HEK293 (cell line): ENCODE results near the gene TICRR.

Source experiments
- CTCF ChIA-PET: fragments of 350-600 bp; formaldehyde crosslinking; extraction: SDS; loops from one replicate; lab custom pipeline; 2021; ENCODE audit warnings: antibody characterized with exemption; lab: Yijun Ruan, JAX
- POLR2A ChIA-PET: fragments of 300-600 bp; formaldehyde crosslinking; extraction: SDS; loops from one replicate; lab custom pipeline; 2020; ENCODE audit warnings: antibody characterized with exemption, inconsistent platforms; lab: Yijun Ruan, JAX
- H3K27ac ChIP-seq: fragments of 200-500 bp; sonication (Bioruptor generic); 2 replicates; pipeline ENCODE4 v1.5.1; 2014; ENCODE audit warnings: low read depth, low read length, control low read depth, inconsistent platforms; ENCODE audit errors: extremely low read depth
- H3K36me3 ChIP-seq, 2 experiments: fragments of 200-500 bp in 1 of 2; sonication (Bioruptor generic) in 1 of 2; 1 replicate in 1 of 2; 2 replicates in 1 of 2; pipeline ENCODE4 v1.5.1; 2014 to 2017; ENCODE audit warnings: inconsistent platforms in 2 of 2, low read length in 2 of 2; ENCODE audit not compliant: control insufficient read depth in 2 of 2, insufficient read depth in 1 of 2
- H3K4me1 ChIP-seq: fragments of 200-500 bp; sonication (Bioruptor generic); 2 replicates; pipeline ENCODE4 v1.5.1; 2014; ENCODE audit warnings: mild to moderate bottlenecking, low read length, inconsistent platforms; ENCODE audit not compliant: control insufficient read depth, insufficient read depth
- H3K4me3 ChIP-seq: 2 replicates; pipeline ENCODE4 v1.5.1; 2011; ENCODE audit warnings: low read depth, mild to moderate bottlenecking, control low read depth, low read length, moderate library complexity
- H3K9me3 ChIP-seq: fragments of 200-500 bp; sonication (Bioruptor generic); 2 replicates; pipeline ENCODE4 v1.5.1; 2014; ENCODE audit warnings: low read depth, low read length, inconsistent platforms; ENCODE audit not compliant: control insufficient read depth, insufficient read depth
- KLF9 ChIP-seq: fragments of 450-650 bp; formaldehyde crosslinking; IDR thresholded peaks from 2 replicates; pipeline ENCODE4 v1.5.1; 2016; ENCODE audit warnings: missing biosample characterization, missing genetic modification characterization, low read depth
- OVOL3 ChIP-seq: fragments of 450-650 bp; formaldehyde crosslinking; IDR thresholded peaks from 2 replicates; pipeline ENCODE4 v1.5.1; 2016; ENCODE audit warnings: missing biosample characterization, missing genetic modification characterization
- PRDM2 ChIP-seq: fragments of 450-650 bp; formaldehyde crosslinking; IDR thresholded peaks from 2 replicates; pipeline ENCODE4 v1.5.1; 2016; ENCODE audit warnings: missing biosample characterization, missing genetic modification characterization, borderline replicate concordance
- ZNF174 ChIP-seq: fragments of 450-650 bp; formaldehyde crosslinking; IDR thresholded peaks from 2 replicates; pipeline ENCODE4 v1.5.0; 2017; ENCODE audit warnings: missing biosample characterization, mild to moderate bottlenecking, missing genetic modification characterization
- ZNF184 ChIP-seq: fragments of 450-650 bp; IDR thresholded peaks from 2 replicates; pipeline ENCODE4 v1.5.1; 2018; ENCODE audit warnings: missing biosample characterization, mild to moderate bottlenecking, missing genetic modification characterization
- ZNF366 ChIP-seq: fragments of 450-650 bp; formaldehyde crosslinking; conservative IDR thresholded peaks from 2 replicates; pipeline ENCODE4 v1.5.1; 2016; ENCODE audit warnings: missing biosample characterization, missing genetic modification characterization
- ZNF391 ChIP-seq: fragments of 450-650 bp; formaldehyde crosslinking; IDR thresholded peaks from 2 replicates; pipeline ENCODE4 v1.5.1; 2016; ENCODE audit warnings: low read depth, missing biosample characterization, missing genetic modification characterization, borderline replicate concordance
- ZNF513 ChIP-seq: fragments of 450-650 bp; IDR thresholded peaks from 2 replicates; pipeline ENCODE4 v1.5.1; 2018; ENCODE audit warnings: missing biosample characterization, missing genetic modification characterization
- ZNF600 ChIP-seq: fragments of 450-650 bp; formaldehyde crosslinking; IDR thresholded peaks from 2 replicates; pipeline ENCODE4 v1.5.1; 2016; ENCODE audit warnings: missing biosample characterization, missing genetic modification characterization
- ZNF610 ChIP-seq: fragments of 450-650 bp; formaldehyde crosslinking; IDR thresholded peaks from 2 replicates; pipeline ENCODE4 v1.5.1; 2016; ENCODE audit warnings: missing biosample characterization, missing genetic modification characterization, borderline replicate concordance
- ZNF837 ChIP-seq: fragments of 450-650 bp; formaldehyde crosslinking; IDR thresholded peaks from 2 replicates; pipeline ENCODE4 v1.5.1; 2016; ENCODE audit warnings: missing biosample characterization, missing genetic modification characterization

Gene TICRR

GRCh38 chr15:89631902-89632264, 56.6 kb downstream of the TICRR start:
- POLR2A ChIA-PET: interaction anchor here (0.7 to 1.0 kb wide), 3 partner anchors 11 to 57 kb away, joined by 3 to 4 read pairs (median 3); partner anchors contain the start of gene TICRR
- Histone ChIP-seq H3K4me1 (no peaks in the 10 kb centered on the region), H3K4me3 (no peak overlapping the region), H3K27ac (no peak overlapping the region), H3K9me3 (no peaks in the 10 kb centered on the region; the same call in 1 of the 2 replicates), H3K36me3 (peaks cover 50 to 67% of the 10 kb centered on the region in 2 experiments)
- CTCF ChIA-PET: interaction anchor here (1.0 kb wide), 2 partner anchors 13 to 16 kb away, joined by 3 to 6 read pairs; no protein-coding TSS in a partner anchor
- TF ChIP-seq ZNF600 (tag by site-specific recombination) (peak; percentile 76), ZNF174 (tag by site-specific recombination) (no peak), ZNF366 (no peak)

- H3K36me3 ChIP-seq: peaks cover 44 to 58% of the 10 kb centered on the region in 2 experiments
- TF ChIP-seq ZNF391 (no peak), ZNF837 (0 out of 2 replicates have a peak, but pooled peaks have one; percentile 16), OVOL3 (tag by site-specific recombination) (no peak)
- ChIA-PET POLR2A (interaction anchor here (0.7 to 1.0 kb wide), 4 partner anchors 10 to 58 kb away, joined by 3 to 4 read pairs (median 3); partner anchors contain the start of gene TICRR), CTCF (interaction anchor here (1.0 kb wide), 2 partner anchors 12 to 15 kb away, joined by 3 to 6 read pairs; no protein-coding TSS in a partner anchor)
- H3K4me3 ChIP-seq: no peak overlapping the region
- H3K4me1 ChIP-seq: no peaks in the 10 kb centered on the region
- H3K9me3 ChIP-seq: no peaks in the 10 kb centered on the region; the same call in 1 of the 2 replicates
- H3K27ac ChIP-seq: no peak overlapping the region
Measured at GRCh38 chr15:89632563-89633430, 57.5 kb downstream of the TICRR start.

- ChIA-PET CTCF (no interaction called here), POLR2A (no interaction called here)
- Histone ChIP-seq H3K4me3 (no peak overlapping the region), H3K27ac (no peak overlapping the region), H3K4me1 (no peaks in the 10 kb centered on the region), H3K36me3 (peaks cover 38 to 50% of the 10 kb centered on the region in 2 experiments), H3K9me3 (no peaks in the 10 kb centered on the region; the same call in 1 of the 2 replicates)
- no peak for TF ChIP-seq PRDM2 (tag by site-specific recombination)
- no peak for TF ChIP-seq KLF9 (tag by site-specific recombination)
- peak; percentile 43; the same call in 1 of the 2 replicates for TF ChIP-seq ZNF600 (tag by site-specific recombination)
Measured at GRCh38 chr15:89633585-89633984, 58.3 kb downstream of the TICRR start.

- Histone ChIP-seq H3K4me1 (no peaks in the 10 kb centered on the region), H3K36me3 (peaks cover 36 to 47% of the 10 kb centered on the region in 2 experiments), H3K27ac (no peak overlapping the region), H3K4me3 (no peak overlapping the region), H3K9me3 (peaks cover 2% of the 10 kb centered on the region; the same call in 1 of the 2 replicates)
- POLR2A ChIA-PET: no interaction called here
- CTCF ChIA-PET: no interaction called here
- TF ChIP-seq ZNF513 (tag by site-specific recombination): no peak
- no peak for TF ChIP-seq ZNF184
- no peak for TF ChIP-seq ZNF610 (tag by site-specific recombination)
Measured at GRCh38 chr15:89640245-89640644, 65.0 kb downstream of the TICRR start.
